GM19467 (cell line): ENCODE results near the gene SCLY.

Source experiments
- ATAC-seq: cut with Tn5 transposase; IDR thresholded peaks from one replicate; pipeline ENCODE4 v1.9.1; 2021; ENCODE audit warnings: mild to moderate bottlenecking, moderate library complexity; ENCODE audit not compliant: unreplicated experiment

Gene SCLY

DNA sequence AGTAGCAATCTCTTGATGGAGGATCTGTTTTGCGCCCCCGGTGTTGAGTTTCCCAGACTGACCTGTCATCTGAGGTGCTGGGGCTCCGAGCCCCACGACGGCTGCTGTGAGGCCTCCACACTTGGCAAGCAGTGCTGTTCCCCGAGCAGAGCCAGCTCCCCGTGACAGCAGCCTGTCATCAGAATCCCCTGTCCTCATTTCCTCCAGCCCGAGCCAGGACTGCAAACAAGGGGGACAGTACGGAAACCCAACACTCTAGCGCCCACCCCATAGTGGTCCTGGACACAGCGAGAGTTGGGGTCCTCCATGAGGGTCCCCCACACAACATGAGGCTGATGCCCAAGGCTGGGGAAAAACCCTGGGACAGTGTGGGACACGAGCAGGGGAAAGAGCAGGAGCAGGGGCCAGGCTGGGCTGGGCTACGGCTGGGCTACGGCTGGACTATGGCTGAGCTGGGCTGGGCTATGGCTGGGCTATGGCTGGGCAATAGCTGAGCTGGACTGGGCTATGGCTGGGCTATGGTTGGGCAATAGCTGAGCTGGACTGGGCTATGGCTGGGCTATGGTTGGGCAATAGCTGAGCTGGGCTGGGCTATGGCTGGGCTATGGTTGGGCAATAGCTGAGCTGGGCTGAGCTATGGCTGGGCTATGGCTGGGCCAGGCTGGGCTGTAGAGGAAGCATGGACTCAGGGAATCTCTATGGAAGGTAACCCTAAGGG is 76.2 kb downstream of the SCLY start:
- no peak for ATAC-seq

DNA sequence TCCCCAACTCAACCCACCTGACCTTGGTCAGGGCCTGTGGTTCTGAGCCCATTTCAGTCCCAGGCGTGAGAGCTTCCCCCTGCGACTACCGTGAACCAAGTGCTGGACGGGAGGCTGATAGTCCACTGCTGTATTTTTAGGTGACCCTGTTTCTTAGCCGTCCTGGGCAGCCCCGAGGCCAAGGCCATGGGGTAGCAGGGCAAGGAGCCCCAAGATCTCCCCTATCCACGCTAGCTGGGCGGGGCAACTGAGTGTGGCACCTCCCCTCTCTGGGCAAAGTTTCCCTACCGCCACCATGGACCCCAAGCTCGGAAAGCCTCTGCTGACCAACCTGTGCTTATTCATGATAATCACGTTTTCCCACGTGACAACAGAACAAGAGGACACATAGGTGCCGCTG is 77.1 kb downstream of the SCLY start:
- ATAC-seq, result no peak

DNA sequence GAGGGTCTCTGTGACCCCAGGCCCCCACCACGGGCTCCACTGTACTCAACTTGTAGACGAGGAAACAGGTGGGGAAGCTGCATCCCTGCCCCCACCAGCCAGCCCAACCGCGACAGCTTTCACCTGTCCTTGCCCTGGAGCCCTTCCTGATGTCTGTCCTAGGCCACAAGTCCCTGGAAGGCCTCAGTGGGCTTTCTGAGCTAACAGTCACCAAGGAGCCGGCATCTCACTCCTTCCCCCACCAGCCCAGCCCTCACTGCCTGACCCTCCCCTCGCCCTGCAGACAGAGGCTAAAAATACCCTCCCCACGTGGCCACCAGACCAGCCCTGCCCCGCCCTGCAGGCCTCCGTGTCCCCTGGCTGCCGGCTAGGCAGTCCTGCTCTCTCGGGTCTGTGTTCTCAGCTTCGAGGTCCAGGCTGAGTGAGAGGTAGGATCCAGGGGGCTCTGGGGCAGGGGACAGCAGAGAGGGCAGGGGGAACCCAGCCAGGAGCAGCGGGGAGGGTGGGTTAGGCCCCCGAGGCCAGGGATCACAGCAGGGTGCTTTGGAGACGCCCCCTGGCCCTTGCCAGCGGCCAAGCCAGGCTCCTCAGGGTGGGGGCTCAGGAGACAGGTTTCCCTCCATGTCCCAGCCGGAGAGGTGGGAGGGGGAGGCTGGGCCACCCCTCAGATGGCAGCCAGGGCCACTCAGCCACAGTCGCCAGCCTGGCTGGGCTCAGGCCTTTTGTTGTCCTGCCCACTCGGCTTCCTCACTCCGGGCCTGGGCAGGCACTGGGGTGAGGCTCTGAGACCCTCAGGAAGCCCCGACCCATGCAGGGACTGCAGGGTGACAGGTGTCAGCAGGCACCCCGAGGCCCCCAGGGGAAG is 77.8 kb downstream of the SCLY start, which contains the start of gene KLHL30:
TSS of gene KLHL30 (plus strand) at position 338 of the 865 bp plus-strand sequence. CDS start 2,087 bp downstream, outside the sequence.
- ATAC-seq, result no peak

DNA sequence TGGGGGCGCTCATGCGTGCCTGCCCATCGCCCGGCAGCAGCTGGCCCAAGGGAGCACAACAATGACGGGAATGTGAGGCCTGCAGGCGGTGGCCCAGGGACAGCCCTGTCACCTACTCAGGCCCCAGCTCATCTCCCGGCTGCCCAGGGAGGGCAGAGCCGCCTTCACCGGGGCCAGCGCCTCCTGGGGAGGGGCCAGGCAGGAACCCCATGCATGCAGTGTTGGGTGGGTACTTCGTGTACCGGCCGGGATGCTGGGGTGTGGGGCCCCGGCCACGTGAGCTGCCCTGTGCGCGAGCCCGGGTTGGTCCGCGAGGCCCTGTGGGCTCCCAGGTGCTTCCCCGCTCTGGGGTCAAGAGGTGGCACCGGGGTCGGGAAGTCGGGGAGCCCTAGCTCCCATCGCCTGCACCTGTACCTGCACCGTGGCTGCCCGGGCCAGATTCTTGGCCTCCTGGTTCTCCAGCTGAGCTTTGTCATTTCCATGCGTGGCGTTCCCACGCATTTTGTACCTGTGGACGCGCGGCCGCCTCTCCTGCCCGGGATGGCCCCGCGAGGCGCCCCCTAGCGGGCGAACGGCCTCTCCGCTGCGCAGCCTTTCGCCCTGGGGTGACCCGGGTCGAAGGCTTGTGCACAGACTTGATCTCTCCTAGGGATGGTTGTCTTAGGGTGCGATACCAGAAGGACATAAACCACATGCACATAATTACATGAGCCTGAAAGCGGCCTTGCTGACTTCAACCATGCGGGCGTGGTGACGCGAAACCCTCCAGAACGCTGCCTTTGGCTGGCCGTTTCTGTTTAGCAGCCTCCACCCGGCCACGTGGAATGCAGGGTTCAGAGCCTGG is 78.6 kb downstream of the SCLY start:
- no peak for ATAC-seq

DNA sequence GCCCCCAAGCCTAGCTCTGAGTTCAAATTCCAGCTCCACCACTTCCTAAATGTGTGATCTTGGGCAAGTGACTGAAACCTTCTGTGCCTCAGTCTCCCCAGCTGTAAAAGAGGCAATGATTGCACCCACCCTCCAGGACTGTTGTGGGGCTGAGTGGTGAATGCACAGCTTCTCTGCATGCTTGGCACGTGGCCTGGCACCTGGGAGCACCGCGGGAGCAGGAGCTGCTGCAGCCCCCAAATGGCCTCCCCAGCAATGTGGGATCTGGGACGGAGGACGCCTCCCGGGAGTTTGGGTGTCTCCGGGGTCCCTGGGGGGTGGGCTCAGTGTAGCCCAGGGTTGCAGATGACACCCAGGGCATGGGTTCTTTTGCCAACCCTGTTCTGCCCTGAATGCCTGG is 79.2 kb downstream of the SCLY start:
- no peak for ATAC-seq

DNA sequence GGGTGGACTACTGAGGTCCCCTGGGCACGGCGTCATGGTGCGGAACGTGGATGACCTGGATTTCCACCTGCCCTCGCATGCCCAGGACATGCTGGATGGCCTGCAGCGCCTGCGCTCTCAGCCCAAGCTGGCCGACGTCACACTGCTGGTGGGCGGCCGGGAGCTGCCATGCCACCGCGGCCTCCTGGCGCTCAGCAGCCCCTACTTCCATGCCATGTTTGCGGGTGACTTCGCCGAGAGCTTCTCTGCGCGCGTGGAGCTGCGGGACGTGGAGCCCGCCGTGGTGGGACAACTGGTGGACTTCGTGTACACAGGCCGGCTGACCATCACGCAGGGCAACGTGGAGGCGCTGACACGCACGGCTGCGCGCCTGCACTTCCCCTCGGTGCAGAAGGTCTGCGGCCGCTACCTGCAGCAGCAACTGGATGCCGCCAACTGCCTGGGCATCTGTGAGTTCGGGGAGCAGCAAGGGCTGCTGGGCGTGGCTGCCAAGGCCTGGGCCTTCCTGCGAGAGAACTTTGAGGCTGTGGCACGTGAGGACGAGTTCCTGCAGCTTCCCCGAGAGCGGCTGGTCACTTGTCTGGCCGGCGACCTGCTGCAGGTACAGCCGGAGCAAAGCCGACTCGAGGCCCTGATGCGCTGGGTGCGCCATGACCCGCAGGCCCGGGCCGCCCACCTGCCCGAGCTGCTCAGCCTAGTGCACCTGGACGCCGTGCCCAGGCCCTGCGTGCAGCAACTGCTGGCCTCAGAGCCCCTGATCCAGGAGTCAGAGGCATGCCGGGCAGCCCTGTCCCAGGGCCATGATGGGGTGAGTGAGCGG is 80.1 kb downstream of the SCLY start:
- ATAC-seq, result no peak

DNA sequence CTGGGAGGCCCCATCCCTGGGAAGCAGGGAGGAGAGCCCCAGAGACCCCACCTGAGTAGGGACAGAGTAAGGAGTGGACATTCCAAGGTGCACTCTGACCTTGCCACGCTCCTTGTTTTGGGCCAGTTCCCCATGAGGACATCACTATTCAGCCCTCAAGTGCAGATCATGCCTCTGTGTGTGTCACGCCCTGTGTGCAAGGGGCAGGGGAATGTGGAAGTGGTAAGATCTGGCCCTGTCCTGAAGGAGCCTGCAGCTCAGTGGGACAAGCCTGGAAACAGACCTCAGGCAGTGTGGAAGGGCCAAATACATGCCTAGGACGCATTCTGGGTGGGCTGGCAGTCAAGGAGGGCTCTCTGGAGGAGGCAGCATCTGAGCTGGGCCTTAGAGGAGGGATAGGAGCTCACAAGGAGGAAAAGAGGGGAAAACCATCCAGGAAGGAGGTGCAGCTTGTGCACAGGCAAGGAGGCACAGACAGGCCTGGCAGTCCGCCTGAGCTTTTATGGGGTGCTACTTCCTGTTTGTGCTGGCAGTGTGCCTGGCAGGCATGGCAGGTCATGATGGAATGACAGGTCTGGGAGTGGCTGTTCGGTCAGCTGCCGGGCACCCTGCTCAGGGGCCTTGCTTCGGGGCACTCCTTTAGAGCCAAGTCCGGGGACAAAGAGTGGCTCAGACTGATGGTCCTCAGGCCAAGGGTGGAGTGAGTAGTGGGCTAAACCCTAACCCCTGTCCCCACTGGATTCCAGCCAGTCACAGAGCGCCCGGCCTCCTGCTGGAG is 80.9 kb downstream of the SCLY start:
- no peak for ATAC-seq

DNA sequence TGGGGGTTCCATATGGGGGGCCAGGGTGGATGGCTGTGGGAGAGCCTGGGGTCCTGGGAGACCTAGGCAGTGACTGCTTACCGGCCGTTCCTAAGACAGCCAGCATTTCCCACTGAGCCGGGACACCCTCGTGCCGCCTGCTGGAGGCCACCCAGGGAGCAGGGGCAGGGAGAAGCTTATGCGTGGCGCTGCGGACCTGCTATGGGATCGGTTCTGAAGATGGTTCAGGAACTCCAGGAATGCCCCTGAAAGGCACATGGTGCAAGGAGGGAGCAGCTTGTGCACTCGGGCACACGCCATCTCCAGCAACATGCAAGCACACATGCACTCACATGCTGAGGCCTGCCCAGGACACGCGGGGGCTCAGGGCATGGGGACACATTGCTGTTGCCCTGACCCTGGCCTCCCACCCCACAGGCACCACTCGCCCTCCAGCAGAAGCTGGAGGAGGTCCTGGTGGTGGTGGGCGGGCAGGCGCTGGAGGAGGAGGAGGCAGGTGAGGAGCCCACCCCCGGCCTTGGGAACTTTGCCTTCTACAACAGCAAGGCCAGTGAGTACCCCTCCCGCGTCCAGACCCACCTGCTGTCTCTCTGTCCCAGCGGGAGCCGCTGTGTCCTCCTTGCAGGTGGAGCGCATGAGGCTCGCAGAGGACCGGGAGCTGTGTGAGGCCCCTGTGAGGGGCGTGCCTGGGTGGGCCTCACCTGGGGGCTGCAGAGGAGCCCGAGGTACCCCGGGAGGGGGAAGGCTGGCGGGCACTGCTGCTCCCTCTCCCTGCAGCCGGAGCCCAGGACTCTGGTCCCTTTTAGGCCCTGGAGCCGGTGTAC is 81.8 kb downstream of the SCLY start:
- ATAC-seq, result no peak

DNA sequence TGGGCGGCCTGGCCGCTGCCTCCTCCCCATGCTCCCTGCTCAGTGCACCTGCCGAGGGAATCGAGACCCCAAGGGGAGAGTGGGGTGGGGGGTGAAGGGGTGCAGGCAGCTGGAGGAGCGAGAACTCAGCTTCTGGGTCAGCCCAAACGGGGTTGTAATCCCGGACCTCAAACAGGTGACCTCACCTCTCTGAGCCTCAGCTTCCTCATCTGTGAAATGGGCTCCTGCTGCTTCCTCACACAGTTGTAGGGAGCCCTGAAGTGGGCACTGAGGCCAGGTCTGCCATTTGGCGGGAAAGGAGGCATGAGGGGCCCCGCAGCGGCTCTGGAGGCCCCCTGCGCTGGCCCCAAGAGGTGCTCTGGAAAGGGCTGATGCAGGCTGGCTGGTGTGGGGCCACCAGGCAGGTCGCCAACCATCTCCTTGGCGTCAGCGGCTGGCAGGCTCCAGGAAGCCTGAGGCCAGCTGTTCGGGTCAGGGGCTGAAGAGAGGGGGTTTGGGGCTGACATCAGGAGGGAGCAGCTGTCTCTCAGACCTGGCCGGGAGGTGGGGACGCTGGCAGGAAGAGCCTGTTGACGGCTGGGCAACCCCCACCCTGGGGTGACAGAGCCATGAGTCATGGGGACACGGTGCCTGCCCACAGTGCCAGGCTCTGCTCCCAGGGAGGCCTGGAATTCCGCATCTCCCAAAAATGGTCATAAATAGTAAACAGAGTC is 82.6 kb downstream of the SCLY start:
- no peak for ATAC-seq

DNA sequence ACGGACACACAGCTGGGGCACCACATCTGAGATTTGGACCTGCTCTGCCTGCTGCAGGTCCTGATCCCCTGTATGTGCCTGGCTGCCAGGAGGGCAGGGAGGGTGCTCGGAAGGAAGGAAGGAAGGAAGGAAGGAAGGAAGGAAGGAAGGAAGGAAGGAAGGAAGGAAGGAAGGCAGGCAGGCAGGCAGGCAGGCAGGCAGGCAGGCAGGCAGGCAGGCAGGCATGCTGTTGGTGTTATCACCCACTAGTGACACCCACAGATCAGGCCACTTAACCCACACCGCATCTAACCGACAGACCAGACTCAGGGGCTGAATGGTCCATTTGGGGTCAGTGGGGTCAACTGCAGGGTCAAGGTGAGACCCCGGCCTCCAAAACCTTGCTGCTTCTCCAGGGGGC is 83.5 kb downstream of the SCLY start:
- no peak for ATAC-seq

DNA sequence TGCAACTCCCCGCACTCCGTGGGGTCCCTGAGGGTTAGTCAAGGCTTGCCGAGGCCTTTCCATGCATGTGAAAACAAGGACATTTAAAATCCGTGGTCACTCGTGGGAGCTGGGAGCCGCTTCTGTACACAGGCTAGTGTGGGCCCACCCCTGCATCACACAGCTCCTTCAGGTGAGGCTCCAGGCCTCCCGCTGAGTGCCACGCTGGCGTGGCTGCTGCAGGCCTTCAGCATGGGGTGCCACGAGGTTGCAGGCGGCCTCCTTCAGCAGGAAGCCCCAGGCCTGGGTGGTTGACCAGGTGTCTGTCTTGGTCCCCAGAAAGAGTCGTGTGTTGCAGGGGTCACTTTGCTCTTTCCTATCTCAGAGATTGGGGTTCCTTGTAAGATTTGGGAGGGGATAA is 84.2 kb downstream of the SCLY start:
- ATAC-seq, result no peak

DNA sequence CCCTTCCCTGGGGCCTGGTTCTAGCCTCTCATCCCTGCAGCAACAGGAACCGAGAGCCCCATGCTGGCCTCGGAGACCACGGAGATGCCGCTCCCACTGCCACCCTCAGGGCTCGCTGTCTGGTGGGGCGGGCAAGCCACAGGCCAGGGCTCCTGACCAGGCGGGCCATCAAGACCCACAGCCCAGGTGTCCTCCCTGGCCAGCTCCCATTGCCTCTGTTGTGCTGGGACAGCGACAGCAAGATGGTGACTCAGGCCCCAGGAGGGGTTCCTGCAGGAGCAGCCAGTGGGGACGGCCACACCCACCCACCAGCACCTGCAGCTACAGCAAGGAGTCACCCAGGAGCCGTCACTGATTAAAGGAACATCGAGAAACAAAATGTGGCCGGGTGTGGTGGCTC is 85.0 kb downstream of the SCLY start:
- ATAC-seq, result no peak

DNA sequence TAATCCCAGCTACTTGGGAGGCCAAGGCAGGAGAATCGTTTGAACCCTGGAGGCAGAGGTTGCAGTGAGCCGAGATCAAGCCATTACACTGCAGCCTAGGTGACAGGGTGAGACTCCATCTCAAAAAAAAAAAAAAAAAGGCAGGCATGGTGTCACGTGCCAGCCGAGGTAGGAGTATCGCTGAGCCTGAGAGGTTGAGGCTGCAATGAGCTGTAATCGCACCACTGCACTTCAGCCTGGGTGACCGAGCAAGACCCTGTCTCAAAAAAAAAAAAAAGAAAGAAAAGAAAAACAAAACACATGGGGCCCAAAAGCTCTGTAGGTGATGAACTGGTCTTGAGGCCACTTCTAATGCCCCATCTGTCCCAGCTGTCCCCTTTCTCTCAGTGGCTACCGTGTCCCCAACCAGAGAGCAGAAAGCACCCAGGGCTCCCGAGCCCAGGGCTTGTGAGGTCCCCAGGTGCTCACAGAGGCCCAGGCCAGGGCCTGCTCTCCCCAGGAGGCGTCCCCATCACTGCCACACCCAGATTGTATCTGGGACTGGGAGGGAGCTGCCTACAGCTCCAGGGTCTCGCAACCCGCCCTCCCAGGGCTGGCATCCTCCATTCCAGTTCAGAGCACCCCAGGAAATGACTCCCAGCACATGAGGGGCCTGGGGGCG is 86.2 kb downstream of the SCLY start:
- ATAC-seq, result no peak

DNA sequence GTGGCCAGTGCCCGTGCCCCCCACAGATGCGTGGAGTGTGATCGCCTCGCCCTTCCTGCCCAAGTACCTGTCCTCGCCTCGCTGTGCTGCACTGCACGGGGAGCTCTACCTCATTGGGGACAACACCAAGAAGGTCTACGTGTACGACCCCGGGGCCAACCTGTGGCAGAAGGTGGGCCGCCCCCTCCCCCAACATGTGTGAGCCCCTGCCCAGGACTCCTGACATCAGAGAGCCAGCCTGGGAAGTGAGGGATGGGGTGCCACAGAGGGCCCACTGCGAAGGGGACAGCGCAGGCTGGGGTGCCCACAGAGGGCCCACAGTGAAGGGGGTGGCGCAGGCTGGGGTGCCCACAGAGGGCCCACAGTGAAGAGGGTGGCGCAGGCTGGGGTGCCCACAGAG is 88.2 kb downstream of the SCLY start:
- ATAC-seq, result no peak
